Activated T-cell treated with anti-CD3 and anti-CD28 coated beads, Interleukin-2, amount 50 U/mL, for 4 hours (primary cell): ENCODE results near the gene ITGB2. TPM values are rescaled to one million over a fixed set of nuclear protein-coding genes. Genes with fewer than 3 reads are reported as not detected.
"Not testable (repeated sequence)": the region's sequence is repeated elsewhere in the genome, so short reads cannot be mapped to it uniquely, and the experiment has no call there.

Source experiments
- ATAC-seq, 2 donors: fragments of 200-7000 bp; cut with Tn5 transposase; one replicate each; pipeline ENCODE4 v1.10.0; 2021
- DNase-seq: peaks from one replicate; pipeline ENCODE4 v3.0.0-alpha.2; 2020
- H3K27me3 Mint-ChIP-seq: one replicate; pipeline ENCODE4 v1.8.0; 2021; ENCODE audit warnings: low read depth, mixed read lengths
- H3K36me3 Mint-ChIP-seq: one replicate; pipeline ENCODE4 v1.8.0; 2022; ENCODE audit warnings: mixed read lengths; ENCODE audit not compliant: insufficient read depth
- H3K4me1 Mint-ChIP-seq: one replicate; pipeline ENCODE4 v1.8.0; 2021; ENCODE audit warnings: low read depth, mixed read lengths
- H3K4me3 Mint-ChIP-seq: one replicate; pipeline ENCODE4 v1.8.0; 2021; ENCODE audit warnings: mild to moderate bottlenecking, moderate library complexity, mixed read lengths
- H3K9me3 Mint-ChIP-seq: one replicate; pipeline ENCODE4 v1.8.0; 2021; ENCODE audit warnings: mixed read lengths
- total RNA-seq, 3 donors: library from RNA; stranded (reverse); gene quantifications; one replicate each; pipeline ENCODE4 v1.2.1, GENCODE V29; 2021

ITGB2 gene
- total RNA-seq, 3 donors from 2014 or later = 175 to 195 (median 180) TPM

DNA sequence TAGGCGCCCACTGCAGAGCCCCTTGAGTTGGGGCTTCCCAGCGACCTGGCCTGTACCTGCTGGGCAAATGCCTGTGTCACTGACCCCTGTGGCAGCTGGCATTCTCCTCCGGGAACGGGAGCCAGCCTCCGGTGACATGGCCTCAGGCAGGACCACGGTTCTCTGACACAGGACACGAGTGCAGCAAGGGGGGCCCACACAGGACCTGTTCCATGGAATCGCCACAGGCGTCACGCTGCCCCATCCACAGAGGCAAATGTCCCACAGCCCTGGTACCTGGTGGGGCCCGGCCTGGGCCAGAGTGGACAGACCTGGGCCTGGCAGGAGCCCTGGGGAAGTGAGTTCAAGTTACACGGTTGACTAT, 2.6 kb downstream of the ITGB2 start:
- H3K4me3 Mint-ChIP-seq = peak overlapping the region; percentile 98
- peaks cover 2% of the 10 kb centered on the region for H3K36me3 Mint-ChIP-seq
- no peak for DNase-seq
- H3K27me3 Mint-ChIP-seq = no peaks in the 10 kb centered on the region
- ATAC-seq = no peak
- peaks cover 78% of the 10 kb centered on the region for H3K4me1 Mint-ChIP-seq
- no peaks in the 10 kb centered on the region for H3K9me3 Mint-ChIP-seq

DNA sequence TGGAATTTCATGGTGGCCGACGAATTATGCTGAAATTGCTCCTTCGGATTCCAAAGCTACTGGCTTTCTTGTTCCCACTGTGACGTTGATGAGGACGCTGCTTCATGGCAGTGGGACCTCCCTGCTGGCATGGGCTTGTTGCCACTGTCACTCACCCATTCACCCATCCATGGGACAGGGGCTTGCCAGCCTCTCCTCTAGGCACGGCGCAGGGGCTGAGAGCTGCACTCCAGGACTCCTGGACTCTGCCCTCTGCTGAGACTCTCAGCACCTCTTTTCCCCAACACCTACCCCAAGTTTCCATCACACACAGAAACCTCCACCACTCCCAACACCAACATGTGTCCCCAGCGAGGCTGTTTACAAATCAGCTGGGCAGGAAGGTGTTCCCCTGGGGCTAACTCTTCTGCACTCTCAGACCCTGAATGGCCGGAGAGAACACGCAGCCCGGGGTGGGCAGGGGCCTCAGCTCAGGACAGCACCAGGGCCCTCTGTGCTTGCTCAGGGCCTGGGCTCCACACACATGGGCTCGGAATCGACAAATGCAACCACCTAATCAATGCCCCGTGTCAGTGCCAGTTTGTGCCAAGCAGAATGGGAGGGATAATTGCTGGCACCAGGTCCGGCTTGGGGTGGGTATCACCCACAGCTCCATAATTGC, 3.1 kb downstream of the ITGB2 start:
- DNase-seq = no peak
- H3K27me3 Mint-ChIP-seq = no peaks in the 10 kb centered on the region
- H3K4me3 Mint-ChIP-seq = peak overlapping the region; percentile 98
- no peak for ATAC-seq
- peaks cover 2% of the 10 kb centered on the region for H3K36me3 Mint-ChIP-seq
- H3K9me3 Mint-ChIP-seq = no peaks in the 10 kb centered on the region
- peaks cover 75% of the 10 kb centered on the region for H3K4me1 Mint-ChIP-seq

DNA sequence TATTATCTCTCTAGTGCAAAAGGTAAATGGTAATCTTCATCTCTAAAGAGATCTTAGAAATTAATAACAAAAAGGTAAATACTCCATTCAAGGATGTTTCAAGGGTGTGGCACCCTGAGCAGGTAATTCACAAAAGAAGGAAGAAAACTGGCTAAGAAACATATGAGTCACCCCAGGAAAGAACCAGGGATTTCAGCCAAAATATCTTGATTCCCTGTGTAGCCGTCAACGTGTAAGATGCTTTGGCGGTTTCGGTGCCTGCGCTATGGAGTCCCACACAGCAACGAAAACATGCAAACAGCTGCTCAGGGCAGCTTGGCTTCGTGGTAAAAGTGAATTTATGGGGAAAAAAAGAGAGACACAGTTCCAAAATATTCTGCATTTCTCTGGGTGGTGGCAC, 3.7 kb downstream of the ITGB2 start:
- Mint-ChIP-seq H3K4me1 (peaks cover 75% of the 10 kb centered on the region), H3K27me3 (no peaks in the 10 kb centered on the region), H3K4me3 (peak overlapping the region; percentile 98), H3K9me3 (no peaks in the 10 kb centered on the region), H3K36me3 (peaks cover 2% of the 10 kb centered on the region)
- ATAC-seq (no peak), DNase-seq (no peak)

DNA sequence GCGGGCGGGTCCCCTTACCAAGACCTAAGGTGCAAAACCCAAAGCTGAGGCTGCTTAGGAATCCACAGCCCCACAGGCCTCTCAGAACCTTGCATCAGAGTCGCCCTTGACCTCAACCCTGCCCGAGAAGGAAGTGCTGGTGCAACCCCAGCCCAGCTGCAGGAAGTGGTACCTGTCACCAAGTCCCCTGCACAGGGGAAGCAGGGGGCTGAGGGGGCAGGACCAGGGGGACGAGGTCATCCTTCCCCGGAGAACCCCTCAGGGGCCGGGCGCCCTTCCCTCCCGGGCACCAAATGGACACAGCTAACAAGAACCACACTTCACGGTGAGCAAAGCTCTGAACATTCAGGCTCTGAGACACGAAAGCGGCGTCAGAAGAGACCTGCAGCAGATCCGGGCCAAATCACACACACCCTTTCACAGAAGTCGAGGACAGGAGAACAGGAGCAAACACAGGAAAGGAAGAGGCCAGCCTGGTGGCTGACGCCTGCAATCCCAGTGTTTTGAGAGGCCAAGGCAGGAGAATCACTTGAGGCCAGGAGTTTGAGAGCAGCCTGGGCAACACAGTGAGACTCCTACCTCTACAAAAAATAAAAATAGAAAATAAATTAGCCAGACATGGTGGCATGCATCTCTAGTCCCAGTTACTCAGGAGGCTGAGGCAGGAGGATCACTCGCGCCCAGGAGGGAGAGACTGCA, 6.4 kb downstream of the ITGB2 start:
- DNase-seq (no peak), ATAC-seq (peak; percentile 38 to 46)
- H3K4me3 Mint-ChIP-seq = peak overlapping the region; percentile 73

DNA sequence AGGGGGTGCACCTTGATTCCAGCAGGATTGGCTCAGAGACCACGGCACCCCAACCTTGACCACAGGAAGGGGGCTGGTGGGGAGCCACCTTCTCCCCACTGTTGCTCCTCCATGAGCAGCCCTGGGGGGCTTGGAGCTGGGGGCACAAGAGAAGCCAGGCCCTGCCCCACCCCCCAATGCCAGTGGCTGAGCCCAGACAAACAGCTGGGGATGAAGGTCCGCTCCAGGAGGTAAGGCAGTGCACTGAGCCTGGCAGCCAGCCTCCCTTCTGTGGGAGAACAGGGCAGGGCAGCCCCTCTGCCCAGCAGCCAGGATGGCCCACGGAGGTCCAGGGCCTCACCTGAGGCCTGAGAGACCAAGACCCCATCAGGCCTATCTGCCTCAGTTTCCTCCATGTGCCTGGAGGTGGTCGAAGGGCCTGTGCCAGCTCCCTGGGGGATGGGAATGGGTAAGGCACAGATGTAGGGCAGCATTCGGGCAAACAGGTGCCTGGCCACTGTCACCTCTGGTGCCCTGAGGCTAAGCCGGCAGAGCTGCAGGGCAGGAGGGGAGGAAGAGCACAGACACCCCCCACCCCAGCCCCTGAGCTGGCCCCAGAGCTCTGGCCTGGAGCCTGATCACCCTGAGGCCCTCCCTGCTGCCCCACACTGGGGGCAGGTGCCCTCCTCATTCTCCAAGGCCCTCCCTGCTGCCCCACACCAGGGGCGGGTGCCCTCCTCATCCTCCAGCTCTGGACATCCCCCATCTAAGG, 7.1 kb downstream of the ITGB2 start:
- DNase-seq (no peak), ATAC-seq (no peak)
- Mint-ChIP-seq H3K4me3 (peak overlapping the region; percentile 73), H3K27me3 (no peaks in the 10 kb centered on the region), H3K36me3 (peaks cover 8% of the 10 kb centered on the region), H3K4me1 (peaks cover 90% of the 10 kb centered on the region), H3K9me3 (no peaks in the 10 kb centered on the region)

More for the DNA sequence above, 6.4 kb downstream of the ITGB2 start:
- Mint-ChIP-seq H3K27me3 (no peaks in the 10 kb centered on the region), H3K36me3 (peaks cover 3% of the 10 kb centered on the region), H3K9me3 (no peaks in the 10 kb centered on the region), H3K4me1 (peaks cover 86% of the 10 kb centered on the region)

DNA sequence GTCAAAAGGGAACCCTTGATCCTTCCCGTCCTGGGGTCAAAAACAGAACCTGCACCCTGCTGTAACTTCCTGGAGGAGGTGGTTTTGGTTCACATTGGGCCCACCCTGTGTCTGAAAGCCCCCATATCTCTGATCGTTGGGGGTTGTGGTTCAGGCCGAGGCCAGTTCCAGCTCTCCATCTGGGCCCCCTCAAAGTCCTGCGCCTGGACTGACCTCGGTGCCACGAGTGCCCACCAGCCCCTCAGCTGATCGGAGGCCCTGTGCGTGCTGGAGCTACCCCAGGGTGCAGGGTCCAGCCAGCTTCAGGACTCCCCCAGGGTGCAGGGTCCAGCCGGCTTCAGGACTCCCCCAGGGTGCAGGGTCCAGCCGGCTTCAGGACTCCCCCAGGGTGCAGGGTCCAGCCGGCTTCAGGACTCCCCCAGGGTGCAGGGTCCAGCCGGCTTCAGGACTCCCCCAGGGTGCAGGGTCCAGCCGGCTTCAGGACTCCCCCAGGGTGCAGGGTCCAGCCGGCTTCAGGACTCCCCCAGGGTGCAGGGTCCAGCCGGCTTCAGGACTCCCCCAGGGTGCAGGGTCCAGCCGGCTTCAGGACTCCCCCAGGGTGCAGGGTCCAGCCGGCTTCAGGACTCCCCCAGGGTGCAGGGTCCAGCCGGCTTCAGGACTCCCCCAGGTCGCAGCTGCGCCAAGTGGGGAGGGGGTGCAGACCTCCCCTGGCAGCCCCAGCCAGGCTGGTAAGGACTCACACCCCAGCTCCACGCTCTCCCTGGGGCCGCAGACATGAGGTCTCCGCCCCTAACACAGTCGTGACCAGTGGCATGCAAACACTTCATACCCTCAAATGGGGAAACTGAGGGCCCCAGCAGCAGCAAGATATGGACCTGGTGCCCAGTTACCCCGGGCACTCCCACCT, 7.9 kb downstream of the ITGB2 start:
- H3K36me3 Mint-ChIP-seq, ATAC-seq, DNase-seq, H3K27me3 Mint-ChIP-seq, H3K9me3 Mint-ChIP-seq: not testable (repeated sequence)
- peaks cover 87% of the 10 kb centered on the region for H3K4me1 Mint-ChIP-seq
- peak overlapping the region; percentile 65 for H3K4me3 Mint-ChIP-seq

DNA sequence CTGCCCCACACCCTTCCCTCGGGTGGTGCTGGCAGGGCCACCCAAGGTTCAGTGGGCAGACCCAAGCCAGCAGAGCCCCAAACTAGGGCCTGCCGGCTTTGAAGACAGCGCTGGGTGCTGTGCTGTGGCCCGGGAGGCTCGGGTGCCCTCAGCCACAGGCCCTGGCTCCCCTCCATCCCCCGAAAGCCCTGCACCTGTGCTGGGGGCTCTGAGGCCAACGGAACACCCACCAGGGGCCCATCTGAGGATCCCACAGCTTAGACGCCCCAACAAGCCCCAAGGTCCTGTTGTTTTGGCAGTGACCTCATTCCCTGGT, 8.6 kb downstream of the ITGB2 start:
- Mint-ChIP-seq H3K4me1 (peaks cover 84% of the 10 kb centered on the region), H3K27me3 (no peaks in the 10 kb centered on the region), H3K36me3 (peaks cover 10% of the 10 kb centered on the region), H3K9me3 (no peaks in the 10 kb centered on the region), H3K4me3 (peak overlapping the region; percentile 65)
- DNase-seq (no peak), ATAC-seq (no peak)

DNA sequence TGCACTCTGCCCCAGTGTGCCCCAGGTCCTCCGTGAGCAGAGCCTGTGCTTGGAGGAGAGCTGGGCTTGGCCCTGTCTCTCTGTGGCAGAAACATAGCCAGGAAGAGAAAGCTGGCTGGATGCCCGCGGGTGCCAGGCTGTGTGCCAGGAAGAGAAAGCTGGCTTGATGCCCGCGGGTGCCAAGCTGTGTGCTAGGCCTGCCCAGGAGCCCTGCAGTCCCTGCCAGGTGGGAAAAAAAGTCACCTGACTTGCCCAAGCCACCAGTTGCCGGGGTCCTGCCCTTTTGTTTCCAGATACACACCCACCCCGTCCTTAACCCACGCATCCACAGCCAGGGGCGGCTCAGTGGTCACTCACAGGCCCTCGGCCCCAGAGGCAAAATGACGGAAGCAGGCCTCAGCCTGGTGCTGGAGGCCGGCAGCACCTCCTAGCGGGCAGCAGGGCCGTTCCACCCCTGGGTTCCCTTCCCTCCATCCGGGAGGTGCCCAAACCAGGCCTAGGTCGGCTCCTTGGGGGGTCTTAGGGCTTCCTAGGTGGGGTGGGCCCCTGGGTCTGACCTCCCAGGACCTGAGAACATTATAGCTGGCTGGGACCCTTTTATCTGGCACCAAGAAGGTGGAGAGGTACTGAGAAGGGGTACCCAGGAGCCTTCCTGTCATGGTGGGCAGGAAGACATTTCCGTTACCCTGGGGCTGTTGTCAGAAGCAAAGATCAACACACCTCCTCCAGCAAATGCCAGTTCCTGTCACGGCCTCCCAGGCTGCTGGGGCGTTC, 9.1 kb downstream of the ITGB2 start:
- Mint-ChIP-seq H3K27me3 (no peaks in the 10 kb centered on the region), H3K4me3 (peak overlapping the region; percentile 65), H3K9me3 (no peaks in the 10 kb centered on the region), H3K36me3 (peaks cover 10% of the 10 kb centered on the region), H3K4me1 (peaks cover 79% of the 10 kb centered on the region)
- ATAC-seq (peak; percentile 62 to 68), DNase-seq (peak; percentile 36)

DNA sequence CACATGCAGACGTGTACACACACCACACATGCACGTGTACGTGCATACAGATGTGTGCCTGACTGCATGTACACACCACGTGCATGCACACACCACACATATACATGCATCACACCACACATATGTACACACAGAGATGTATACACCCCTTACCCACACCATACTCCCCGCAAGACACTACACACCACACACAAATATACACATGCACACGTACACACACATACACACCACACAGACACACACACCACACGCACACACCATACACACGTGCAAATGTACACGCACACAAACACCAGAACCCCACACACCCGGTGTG, 9.7 kb downstream of the ITGB2 start:
- peak overlapping the region; percentile 65 for H3K4me3 Mint-ChIP-seq
- no peak for DNase-seq
- no peaks in the 10 kb centered on the region for H3K9me3 Mint-ChIP-seq
- peaks cover 12% of the 10 kb centered on the region for H3K36me3 Mint-ChIP-seq
- H3K4me1 Mint-ChIP-seq = peaks cover 75% of the 10 kb centered on the region
- no peak for ATAC-seq
- H3K27me3 Mint-ChIP-seq = no peaks in the 10 kb centered on the region

DNA sequence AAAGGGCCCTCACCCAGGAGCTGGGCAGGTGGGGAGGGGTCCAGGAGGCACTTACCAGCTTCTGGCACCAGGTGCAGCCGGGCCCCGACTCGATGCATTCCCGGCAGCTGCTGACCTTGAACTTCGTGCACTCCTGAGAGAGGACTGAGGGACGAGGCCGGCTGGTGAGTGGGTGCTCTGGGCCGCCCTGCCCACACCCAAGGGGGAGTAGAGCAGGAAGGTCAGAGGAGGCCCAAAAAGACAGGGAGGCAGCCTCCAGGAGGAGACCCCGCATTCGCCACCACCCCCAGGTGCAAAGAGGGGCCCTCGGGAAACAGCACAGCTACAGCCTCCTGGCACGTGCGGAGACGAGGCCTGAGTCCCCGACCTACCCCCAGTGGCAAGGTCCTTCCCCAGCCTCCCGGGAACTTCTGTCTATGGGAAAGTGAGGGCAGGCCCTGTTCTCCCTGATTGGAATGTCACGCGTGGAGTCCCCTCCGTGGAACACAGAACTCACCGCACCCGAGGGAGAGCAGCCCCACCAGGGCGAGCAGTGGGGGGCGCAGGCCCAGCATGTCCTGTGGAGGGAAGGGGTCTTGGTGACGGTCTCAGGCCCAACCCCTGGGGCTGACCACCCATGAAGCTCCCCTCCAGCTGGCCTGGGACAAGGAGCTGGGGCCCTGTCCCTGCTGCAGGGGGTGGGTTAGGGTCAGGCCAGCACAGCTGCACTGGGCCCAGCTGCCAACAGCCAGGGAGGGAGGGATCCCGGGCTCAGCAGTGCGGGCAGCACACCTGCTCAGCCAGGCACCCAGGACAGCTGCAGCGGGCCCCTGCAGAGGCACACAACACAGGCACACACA, 10.3 kb downstream of the ITGB2 start:
- ATAC-seq = no peak
- no peaks in the 10 kb centered on the region for H3K27me3 Mint-ChIP-seq
- H3K4me3 Mint-ChIP-seq = peak overlapping the region; percentile 65
- H3K4me1 Mint-ChIP-seq = peaks cover 69% of the 10 kb centered on the region
- DNase-seq = no peak
- H3K36me3 Mint-ChIP-seq = peaks cover 12% of the 10 kb centered on the region
- H3K9me3 Mint-ChIP-seq = no peaks in the 10 kb centered on the region

DNA sequence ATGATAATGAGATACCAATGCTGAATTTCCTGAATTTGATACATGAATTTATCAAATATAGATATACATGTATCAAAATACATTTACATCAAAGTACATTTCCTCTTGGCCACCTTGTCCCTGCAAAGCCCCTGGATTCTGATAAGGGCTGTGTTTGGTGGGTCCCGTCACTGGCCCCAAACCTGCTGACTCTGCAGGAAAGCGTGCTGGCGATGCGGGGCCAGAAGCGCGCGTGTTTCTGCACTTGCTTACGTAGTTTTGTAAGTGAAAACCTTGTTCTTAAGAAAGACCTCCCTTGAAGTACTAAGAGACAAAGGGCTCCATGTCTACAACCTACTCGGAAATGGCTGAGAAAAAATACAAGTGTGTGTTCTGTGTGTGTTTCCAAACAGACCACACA, 11.0 kb downstream of the ITGB2 start:
- peaks cover 14% of the 10 kb centered on the region for H3K36me3 Mint-ChIP-seq
- DNase-seq (no peak), ATAC-seq (no peak)
- no peak overlapping the region for H3K4me3 Mint-ChIP-seq
- no peaks in the 10 kb centered on the region for H3K9me3 Mint-ChIP-seq
- H3K27me3 Mint-ChIP-seq = no peaks in the 10 kb centered on the region
- H3K4me1 Mint-ChIP-seq = peaks cover 62% of the 10 kb centered on the region

DNA sequence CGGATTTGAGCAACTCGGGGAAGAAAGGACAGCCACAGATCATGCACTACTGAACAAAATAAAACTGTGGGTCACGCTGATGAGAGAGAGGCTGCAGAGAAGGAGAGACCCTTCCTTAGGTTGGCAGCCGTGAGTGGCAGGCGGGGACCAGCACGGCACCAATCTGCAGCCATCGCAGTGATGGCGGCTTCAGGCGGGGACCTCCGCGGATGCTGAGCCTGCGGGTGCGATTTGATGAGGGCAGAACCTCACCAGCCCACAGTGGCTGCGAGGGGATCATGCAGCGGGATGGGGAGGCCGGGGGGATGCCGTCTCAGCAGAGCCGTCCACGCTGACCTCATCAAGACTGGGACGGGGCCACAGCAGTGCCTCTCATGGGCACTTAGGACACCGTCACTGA, 11.8 kb downstream of the ITGB2 start:
- Mint-ChIP-seq H3K36me3 (peaks cover 22% of the 10 kb centered on the region), H3K27me3 (no peaks in the 10 kb centered on the region), H3K4me1 (peaks cover 59% of the 10 kb centered on the region), H3K4me3 (no peak overlapping the region), H3K9me3 (no peaks in the 10 kb centered on the region)
- DNase-seq = no peak
- no peak for ATAC-seq
